T1000 (cell line): ENCODE measurements around the gene ACTL8.

Source experiments
- DNase-seq: peaks from one replicate; lab custom pipeline; 2025; ENCODE audit warnings: mixed read lengths; lab: John Stamatoyannopoulos, UW

Gene ACTL8

DNA sequence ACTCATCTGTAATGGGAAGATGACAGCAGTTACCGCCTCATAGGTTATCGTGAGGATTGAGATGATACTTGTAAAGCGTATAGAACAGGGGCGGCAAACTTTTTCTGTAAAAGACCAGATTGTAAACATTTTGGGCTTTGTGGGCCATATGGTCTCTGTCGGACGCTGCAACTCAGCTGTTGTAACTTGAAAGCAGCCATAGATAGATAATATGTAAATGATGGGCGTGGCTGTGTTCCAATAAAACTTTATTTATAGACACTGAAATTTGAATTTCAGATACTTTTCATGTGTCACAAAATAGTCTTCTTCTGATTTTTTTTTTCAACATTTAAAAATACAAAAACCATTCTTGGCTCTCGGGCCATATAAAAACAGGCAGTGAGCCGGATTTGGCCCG is 15.8 kb downstream of the ACTL8 start:
- DNase-seq = no peak

DNA sequence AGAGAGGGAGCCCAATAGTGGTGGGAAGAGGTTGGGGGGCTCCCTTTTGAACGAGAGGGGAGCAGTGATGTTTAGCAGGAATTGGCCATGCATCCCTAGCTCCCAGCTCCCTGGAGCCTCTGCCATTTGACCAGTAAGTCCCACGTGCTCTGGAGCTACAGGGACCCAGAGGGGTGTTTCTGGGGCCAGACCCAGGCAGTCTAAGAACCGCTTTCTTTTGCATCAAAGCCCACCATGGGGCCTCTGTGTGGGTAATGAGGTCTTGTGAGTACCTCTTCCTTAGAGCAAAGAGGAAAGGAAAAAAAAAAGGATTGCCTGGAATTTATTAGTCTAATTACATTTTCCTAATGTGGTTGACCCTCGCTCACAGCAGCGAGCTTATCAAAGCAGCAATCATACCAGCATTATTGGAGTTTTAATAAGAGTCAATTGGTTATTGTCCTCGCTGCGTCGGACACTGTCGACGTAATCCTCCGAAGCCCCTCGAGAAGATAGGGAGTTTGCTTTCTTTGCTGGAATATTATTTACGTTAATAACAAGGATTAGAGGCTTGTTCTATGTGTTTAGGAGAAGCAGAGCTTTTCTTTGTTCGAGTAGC is 17.6 kb downstream of the ACTL8 start:
- no peak for DNase-seq

DNA sequence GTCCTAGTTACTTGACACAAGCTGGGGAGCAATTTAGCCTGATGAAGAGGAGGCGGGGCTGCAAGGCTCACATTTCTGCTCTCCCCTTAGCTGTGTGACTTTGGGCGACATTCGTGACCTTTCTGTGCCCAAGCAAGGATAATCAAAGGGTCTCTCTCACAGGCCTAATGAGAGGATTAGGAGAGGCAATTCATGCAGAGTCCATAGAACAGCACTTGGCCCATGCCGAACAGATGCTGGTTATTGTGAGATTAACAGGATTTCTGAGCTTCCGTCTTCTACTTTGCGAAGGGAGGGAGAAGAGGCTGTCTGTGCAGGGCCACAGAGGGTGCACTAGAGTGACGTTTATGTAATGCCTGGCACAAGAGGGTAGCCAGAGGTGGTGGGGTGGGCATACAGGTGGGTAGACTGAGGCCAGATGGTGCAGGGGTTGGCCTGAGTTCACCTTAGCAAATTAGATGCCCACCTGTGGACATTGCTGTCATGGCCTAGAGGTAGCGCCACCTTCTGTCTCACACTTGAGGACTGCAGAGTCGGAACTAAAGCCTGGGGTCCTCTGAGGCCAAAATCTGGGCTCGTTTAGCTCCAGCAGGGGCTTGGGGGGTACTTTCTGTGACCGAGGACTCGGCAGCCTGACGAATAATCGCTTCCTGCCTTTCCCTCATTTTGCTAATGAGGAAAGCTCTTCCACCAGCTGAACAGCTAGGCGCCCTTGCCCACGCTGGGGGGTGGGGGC is 18.6 kb downstream of the ACTL8 start:
- no peak for DNase-seq

- DNase-seq = no peak
Measured at GRCh38 chr1:17774452-17774851, 19.3 kb downstream of the ACTL8 start.

DNA sequence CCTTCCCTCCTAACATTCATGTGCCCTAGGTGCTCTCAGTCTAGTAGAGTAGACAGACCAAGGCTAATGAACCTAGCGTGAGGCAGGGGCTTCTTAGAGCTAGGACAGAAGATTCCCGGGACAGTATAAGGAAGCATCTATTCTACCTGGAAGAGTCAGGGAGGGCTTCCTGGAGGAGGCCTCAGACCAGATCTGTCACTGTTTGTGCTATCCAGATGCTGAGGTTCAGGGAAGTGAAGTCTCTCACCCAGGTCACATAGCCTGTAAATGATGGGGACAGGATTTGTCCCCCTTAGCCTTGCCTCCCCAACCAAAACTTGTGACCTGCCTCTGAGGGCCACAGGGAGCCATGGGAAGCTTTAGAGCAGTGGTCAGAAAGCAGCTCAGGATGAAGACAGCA is 20.7 kb downstream of the ACTL8 start:
- no peak for DNase-seq

DNA sequence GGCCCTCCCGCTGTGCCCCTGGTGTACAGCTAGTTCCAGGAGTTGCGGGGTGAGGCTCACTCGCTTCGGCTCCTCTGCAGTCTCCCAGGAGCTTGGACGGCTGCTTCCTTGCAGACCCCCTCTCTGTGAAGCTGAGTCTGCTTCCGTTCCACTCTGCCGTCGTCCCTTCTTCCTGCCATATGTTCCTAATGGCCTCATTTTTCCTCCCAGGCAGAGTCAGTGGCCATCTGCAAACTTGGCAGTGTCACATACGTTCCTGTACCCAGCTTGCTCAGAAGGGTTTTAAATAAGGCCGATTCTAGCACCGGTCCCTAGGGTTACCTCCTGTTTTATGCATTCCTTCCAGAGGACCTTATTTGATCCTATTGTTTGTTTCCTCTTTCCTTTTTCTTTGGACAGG is 21.3 kb downstream of the ACTL8 start:
- DNase-seq = no peak

GRCh38 chr1:17777330-17777729 is 22.2 kb downstream of the ACTL8 start:
- no peak for DNase-seq

GRCh38 chr1:17777818-17778217 is 22.7 kb downstream of the ACTL8 start:
- no peak for DNase-seq

DNA sequence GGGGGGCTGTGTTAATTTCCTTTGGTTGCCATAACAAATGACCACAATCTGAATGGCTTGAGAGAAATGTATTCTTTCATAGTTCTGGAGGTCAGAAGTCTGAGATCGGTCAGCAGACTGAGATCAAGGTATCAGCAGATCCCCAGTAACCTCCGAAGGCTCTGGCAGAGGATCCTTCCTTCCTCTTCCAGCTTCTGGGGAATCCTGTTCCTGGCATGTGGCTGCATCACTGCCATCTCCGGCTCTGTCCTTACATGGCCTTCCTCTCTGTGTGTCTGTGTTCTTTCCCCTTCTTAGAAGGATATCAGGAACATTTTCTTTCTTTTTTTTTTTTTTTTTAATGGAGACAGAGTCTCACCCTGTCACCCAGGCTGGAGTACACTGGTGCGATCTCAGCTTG is 25.8 kb downstream of the ACTL8 start:
- DNase-seq = no peak

DNA sequence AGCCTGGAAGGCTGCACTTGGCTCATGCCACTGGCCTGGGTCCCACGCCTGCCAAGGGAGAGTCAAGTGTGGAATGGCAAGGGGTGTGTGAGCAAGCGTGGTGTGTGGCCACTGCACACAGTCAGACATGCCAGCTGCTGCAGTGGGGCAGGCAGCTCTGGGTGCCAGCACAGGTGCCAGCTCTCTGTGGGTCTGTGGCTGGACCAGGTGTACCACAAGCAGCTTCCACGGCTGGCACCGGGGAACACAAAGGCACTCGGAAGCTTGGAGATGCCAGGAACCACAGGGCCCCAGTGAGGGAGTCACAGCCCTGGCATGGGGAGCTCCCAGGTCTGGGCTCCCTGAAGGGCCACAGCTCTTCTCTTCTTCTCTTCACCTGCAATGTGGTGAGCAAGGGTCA is 34.8 kb downstream of the ACTL8 start:
- DNase-seq = no peak

- DNase-seq = no peak
Measured at GRCh38 chr1:17790383-17791054, 35.4 kb downstream of the ACTL8 start.

- DNase-seq = no peak
Measured at GRCh38 chr1:17791055-17791390, 35.9 kb downstream of the ACTL8 start.

- no peak for DNase-seq
Measured at GRCh38 chr1:17791480-17791879, 36.3 kb downstream of the ACTL8 start.

DNA sequence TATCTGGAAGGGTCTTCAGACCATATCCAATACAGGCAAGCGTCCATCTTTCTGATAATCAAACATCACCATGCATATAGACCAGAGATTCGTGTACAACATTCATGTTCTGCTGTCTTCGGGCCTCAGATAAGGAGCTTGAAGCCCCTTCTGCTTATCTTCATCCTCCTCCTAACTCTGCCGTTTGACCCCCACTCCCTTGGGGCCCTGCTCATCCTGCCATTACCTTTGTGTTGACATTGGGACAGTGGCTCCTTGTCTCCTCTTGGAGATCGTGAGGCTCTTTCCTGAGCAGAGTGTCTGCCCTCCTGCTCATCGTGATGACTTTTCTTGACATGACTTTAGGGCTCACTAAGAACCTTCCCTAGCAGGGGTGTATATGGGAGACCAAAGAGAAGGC is 37.3 kb downstream of the ACTL8 start:
- no peak for DNase-seq

GRCh38 chr1:17795081-17795809 is 40.1 kb downstream of the ACTL8 start:
- DNase-seq = no peak

DNA sequence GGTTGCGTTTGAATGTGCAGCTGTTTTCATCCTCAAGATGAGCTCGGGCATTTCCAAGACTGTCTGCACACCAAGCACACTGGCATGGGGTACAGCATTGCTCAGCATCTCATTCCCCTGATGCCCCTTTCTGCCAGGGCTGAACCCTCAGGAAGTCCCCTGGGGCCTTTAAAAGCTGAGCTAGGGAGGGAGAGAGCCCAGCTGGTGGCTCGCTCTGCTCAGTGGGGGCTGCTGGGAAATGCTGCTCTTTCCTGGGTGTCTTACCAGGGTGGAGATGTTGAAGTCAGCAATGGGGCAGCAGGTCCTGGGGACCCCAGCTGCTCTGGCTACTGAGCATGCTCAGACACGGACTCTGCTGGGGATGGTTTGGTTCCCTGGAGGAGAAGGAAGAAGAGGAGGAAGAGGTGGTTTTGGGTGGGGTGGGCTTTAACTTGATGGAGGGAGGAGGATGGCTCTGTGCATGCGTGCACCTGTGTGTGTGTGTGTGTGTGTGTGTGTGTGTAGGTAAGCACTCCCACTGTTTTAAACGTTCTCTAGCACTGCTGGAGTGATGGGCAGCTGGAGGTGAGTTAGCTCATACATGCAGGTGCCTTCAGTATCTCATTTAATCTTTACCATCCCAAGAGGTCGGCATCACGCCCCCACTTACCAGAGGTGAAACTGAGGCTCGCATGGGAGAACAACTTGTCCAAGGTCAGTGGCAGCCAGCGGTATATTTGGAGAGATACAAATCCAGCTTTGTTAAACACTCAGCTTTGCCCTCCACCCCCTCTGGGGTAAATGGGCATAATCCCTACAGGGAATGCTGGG is 40.9 kb downstream of the ACTL8 start:
- no peak for DNase-seq

GRCh38 chr1:17797478-17797877 is 42.3 kb downstream of the ACTL8 start:
- DNase-seq = no peak

- no peak for DNase-seq
Measured at GRCh38 chr1:17798011-17798410, 42.9 kb downstream of the ACTL8 start.

DNA sequence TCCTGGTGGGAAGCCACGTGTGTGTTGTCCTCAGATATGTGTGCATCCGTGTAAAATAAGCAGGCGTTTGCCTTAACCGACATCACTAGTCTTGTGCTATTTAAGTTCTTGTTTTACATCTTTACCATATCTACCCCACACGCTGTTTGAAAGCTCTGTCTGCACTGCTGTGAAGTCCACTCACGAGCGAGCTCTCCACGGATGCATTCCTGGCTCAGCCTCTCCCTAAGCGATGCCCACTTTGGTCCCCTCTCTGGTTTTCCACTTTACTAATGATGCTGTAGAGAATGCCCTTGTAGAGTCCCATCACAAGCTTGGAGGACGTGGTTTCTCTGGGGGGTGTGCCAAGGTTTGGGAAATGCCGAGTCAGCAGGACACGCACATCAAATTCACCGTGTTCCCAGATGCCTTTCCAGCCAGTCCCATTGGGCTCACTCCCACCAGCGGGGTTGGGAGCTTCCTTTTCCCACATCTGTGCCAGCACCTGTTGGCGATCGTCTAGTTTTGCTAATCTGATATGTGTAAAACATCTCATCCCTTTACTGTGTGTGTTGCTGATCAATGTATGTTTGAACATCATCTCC is 43.8 kb downstream of the ACTL8 start:
- no peak for DNase-seq

- no peak for DNase-seq
Measured at GRCh38 chr1:17799642-17800041, 44.5 kb downstream of the ACTL8 start.

- DNase-seq = no peak
Measured at GRCh38 chr1:17802164-17802563, 47.0 kb downstream of the ACTL8 start.

DNA sequence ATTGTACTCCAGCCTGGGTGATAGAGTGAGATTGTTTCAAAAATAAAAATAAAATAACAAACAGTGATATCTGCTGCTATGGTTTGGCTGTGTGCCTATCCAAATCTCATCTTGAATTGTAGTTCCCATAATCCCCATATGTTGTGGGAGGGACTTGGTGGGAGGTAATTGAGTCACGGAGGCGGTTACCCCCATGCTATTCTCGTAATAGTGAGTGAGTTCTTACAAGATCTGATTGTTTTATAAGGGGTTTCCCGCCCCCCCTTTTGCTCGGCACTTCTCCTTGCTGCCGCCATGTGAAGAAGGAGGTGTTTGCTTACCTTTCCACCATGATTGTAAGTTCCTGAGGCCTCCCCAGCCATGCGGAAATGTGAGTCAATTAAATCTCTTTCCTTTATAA is 47.8 kb downstream of the ACTL8 start:
- DNase-seq = no peak
